ENCODE measurements around the gene FBLN1. TPM values are rescaled to one million over a fixed set of nuclear protein-coding genes. Genes with fewer than 3 reads are reported as not detected.

FBLN1 gene
- total and polyA plus RNA-seq, 2 of the 8 experiments (the other 6 are each of a cell fraction or from before 2014, with no cell fraction given), result 159 to 168 TPM

GRCh38 chr22:45547016-45547345, 44.3 kb downstream of the FBLN1 start:
- Histone ChIP-seq H3K27ac (ENCODE audit: low read depth, low read length) (no peak overlapping the region), H3K14ac (ENCODE audit: insufficient read length) (no peak overlapping the region), H3K79me2 (ENCODE audit: control insufficient read depth in 1 of 2, insufficient read depth in 2 of 2, low read length in 2 of 2) (no peaks in the 10 kb centered on the region), H3K56ac (replicated peaks; ENCODE audit: insufficient read length, low read depth, low read length) (no peak overlapping the region), H3K23ac (ENCODE audit: insufficient read length) (no peak overlapping the region), H2BK12ac (ENCODE audit: low read depth, low read length) (no peak overlapping the region), H3K4me3 (ENCODE audit: extremely low read depth in 1 of 4, insufficient read depth in 2 of 4, low read depth in 3 of 4, low read length in 4 of 4) (no peak overlapping the region), H2BK15ac (ENCODE audit: low read length) (no peak overlapping the region), H2BK120ac (replicated peaks; ENCODE audit: low read depth, low read length) (no peak overlapping the region), H4K8ac (ENCODE audit: extremely low read depth, insufficient read depth, low read length) (no peak overlapping the region), H2BK20ac (ENCODE audit: low read length) (no peak overlapping the region), H3K18ac (ENCODE audit: extremely low read depth, low read length) (no peak overlapping the region), H2BK5ac (ENCODE audit: low read depth, low read length) (no peak overlapping the region), H4K20me1 (replicated peaks in 1 of 2; ENCODE audit: control insufficient read depth in 1 of 2, insufficient read depth in 2 of 2, low read length in 2 of 2) (peaks cover 3 to 7% of the 10 kb centered on the region in 2 experiments), H3K9me3 (ENCODE audit: insufficient read depth in 2 of 2, low read depth in 1 of 2, low read length in 1 of 2) (no peaks in the 10 kb centered on the region), H3K4ac (replicated peaks; ENCODE audit: insufficient read length, low read depth, low read length) (no peak overlapping the region), H4K5ac (ENCODE audit: insufficient read length, low read depth, low read length) (no peak overlapping the region), H3K4me2 (ENCODE audit: insufficient read depth in 1 of 2, low read depth in 2 of 2, low read length in 2 of 2) (no peak overlapping the region), H4K91ac (replicated peaks; ENCODE audit: insufficient read length, low read length) (no peak overlapping the region), H3K79me1 (ENCODE audit: low read depth, low read length) (no peaks in the 10 kb centered on the region), H3K4me1 (replicated peaks in 1 of 4; ENCODE audit: control insufficient read depth in 3 of 4, insufficient read depth in 4 of 4, low read length in 3 of 4) (no peaks in the 10 kb centered on the region), H3K9ac (replicated peaks in 1 of 4; ENCODE audit: extremely low read depth in 1 of 4, low read depth in 3 of 4, low read length in 3 of 4) (no peak overlapping the region), H3K23me2 (ENCODE audit: low read depth, low read length) (no peaks in the 10 kb centered on the region), H3K27me3 (replicated peaks in 1 of 4; ENCODE audit: control insufficient read depth in 3 of 4, extremely low read depth in 1 of 4, insufficient read depth in 3 of 4, low read length in 3 of 4) (no peaks in the 10 kb centered on the region), H2AK5ac (ENCODE audit: low read depth, low read length) (no peak overlapping the region), H2AFZ (ENCODE audit: low read length) (no peak overlapping the region), H3K36me3 (ENCODE audit: control insufficient read depth in 2 of 4, insufficient read depth in 4 of 4, low read length in 3 of 4) (peaks cover 28 to 69% (median 58%) of the 10 kb centered on the region in 4 experiments)
- no peak for DNase-seq (ENCODE audit: low read depth in 1 of 2, low spot score in 2 of 2)
- POLR2A ChIA-PET (ENCODE audit: partially characterized antibody), result no interaction called here
- no peak for FAIRE-seq
- CTCF ChIA-PET (ENCODE audit: partially characterized antibody), result no interaction called here
- 89% methylated on average over 11 of the region's 11 CpGs; no CpG with 5 or more reads in 1 of the 2 experiments for WGBS, 2 experiments (ENCODE audit: extremely low coverage in 1 of 2, insufficient coverage in 1 of 2, insufficient read length in 1 of 2, insufficient replicate concordance in 2 of 2, low coverage in 1 of 2, low lambda C conversion rate in 2 of 2, missing lambda C conversion rate in 1 of 2)
- TF ChIP-seq E2F6 (IDR thresholded peaks at IDR 0.05), result no peak
- TF ChIP-seq CTBP2 (IDR thresholded peaks at IDR 0.05; ENCODE audit: borderline replicate concordance, insufficient read depth, insufficient read length, low read length), result no peak

Measured in H1 (cell line).